GM21360 (cell line): ENCODE results near the gene ITGB2.
A peak's percentile ranks its signal among the peaks of the same experiment; 100 is the strongest.
"Not testable (repeated sequence)": the region's sequence is repeated elsewhere in the genome, so short reads cannot be mapped to it uniquely, and the experiment has no call there.

ENCODE experiments used
- ATAC-seq: cut with Tn5 transposase; IDR thresholded peaks from one replicate; pipeline ENCODE4 v1.9.1; 2021; ENCODE audit warnings: mild to moderate bottlenecking, moderate library complexity; ENCODE audit not compliant: unreplicated experiment

ITGB2 gene

GRCh38 chr21:44942566-44942965, 21.9 kb upstream of the ITGB2 start:
- ATAC-seq, result no peak

GRCh38 chr21:44941567-44941966, 20.9 kb upstream of the ITGB2 start:
- ATAC-seq, result no peak

GRCh38 chr21:44940116-44940631, 19.5 kb upstream of the ITGB2 start:
- ATAC-seq, result peak; percentile 39

GRCh38 chr21:44939532-44940115, 18.9 kb upstream of the ITGB2 start, which contains the start of gene SLX9:
TSS of gene SLX9 (plus strand) at chr21:44940029. CDS start at chr21:44940058, 29 bp downstream.
- peak; percentile 70 for ATAC-seq

- ATAC-seq, result no peak
Measured at GRCh38 chr21:44938772-44939531, 18.3 kb upstream of the ITGB2 start.

GRCh38 chr21:44935533-44935927, 14.8 kb upstream of the ITGB2 start:
- ATAC-seq, result no peak

GRCh38 chr21:44934797-44935532, 14.3 kb upstream of the ITGB2 start:
- no peak for ATAC-seq

GRCh38 chr21:44934276-44934675, 13.6 kb upstream of the ITGB2 start:
- no peak for ATAC-seq

- no peak for ATAC-seq
Measured at GRCh38 chr21:44933918-44934260, 13.2 kb upstream of the ITGB2 start.

- no peak for ATAC-seq
Measured at GRCh38 chr21:44933199-44933917, 12.7 kb upstream of the ITGB2 start.

GRCh38 chr21:44932408-44933181, 11.9 kb upstream of the ITGB2 start:
- ATAC-seq, result no peak

- ATAC-seq, result no peak
Measured at GRCh38 chr21:44931501-44932407, 11.1 kb upstream of the ITGB2 start.

- no peak for ATAC-seq
Measured at GRCh38 chr21:44931137-44931500, 10.4 kb upstream of the ITGB2 start.

- ATAC-seq, result no peak
Measured at GRCh38 chr21:44930543-44930981, 9.9 kb upstream of the ITGB2 start.

GRCh38 chr21:44929799-44930542, 9.3 kb upstream of the ITGB2 start:
- no peak for ATAC-seq

- no peak for ATAC-seq
Measured at GRCh38 chr21:44929242-44929798, 8.6 kb upstream of the ITGB2 start.

GRCh38 chr21:44928500-44929241, 8.0 kb upstream of the ITGB2 start:
- not testable (repeated sequence) for ATAC-seq
